NCI-H524 treated with DMSO at 0.1 percent for 48 hours (cell line): ENCODE measurements around the gene PDE6G.
A peak's percentile ranks its signal among the peaks of the same experiment; 100 is the strongest.
"Not testable (repeated sequence)": the region's sequence is repeated elsewhere in the genome, so short reads cannot be mapped to it uniquely, and the experiment has no call there.

Experiments used
- DNase-seq: peaks from one replicate; lab custom pipeline; 2025; lab: John Stamatoyannopoulos, UW

PDE6G gene

GRCh38 chr17:81635431-81635830 lies 20.9 kb downstream of the PDE6G start:
- DNase-seq, result no peak

GRCh38 chr17:81631482-81631881 lies 24.9 kb downstream of the PDE6G start:
- no peak for DNase-seq

GRCh38 chr17:81630274-81630673 lies 26.1 kb downstream of the PDE6G start:
- DNase-seq, result no peak

- no peak for DNase-seq
Observed at GRCh38 chr17:81621494-81622130, 34.7 kb downstream of the PDE6G start.

GRCh38 chr17:81618307-81618706 lies 38.0 kb downstream of the PDE6G start:
- DNase-seq, result not testable (repeated sequence)

GRCh38 chr17:81616877-81617276 lies 39.5 kb downstream of the PDE6G start:
- no peak for DNase-seq

GRCh38 chr17:81615401-81615930 lies 40.9 kb downstream of the PDE6G start:
- DNase-seq, result no peak

GRCh38 chr17:81612172-81612970 lies 44.0 kb downstream of the PDE6G start:
- no peak for DNase-seq

GRCh38 chr17:81609541-81610311 lies 46.6 kb downstream of the PDE6G start:
- no peak for DNase-seq

GRCh38 chr17:81608605-81609004 lies 47.7 kb downstream of the PDE6G start:
- DNase-seq, result no peak

- DNase-seq, result no peak
Observed at GRCh38 chr17:81608082-81608481, 48.3 kb downstream of the PDE6G start.

GRCh38 chr17:81607431-81607830 lies 48.9 kb downstream of the PDE6G start:
- DNase-seq, result no peak

- DNase-seq, result no peak
Observed at GRCh38 chr17:81603846-81604610, 52.3 kb downstream of the PDE6G start.

GRCh38 chr17:81601525-81602120 lies 54.7 kb downstream of the PDE6G start:
- peak; percentile 12 for DNase-seq
